H9 (cell line): ENCODE measurements around the gene PGBD5. TPM values are rescaled to one million over a fixed set of nuclear protein-coding genes. Genes with fewer than 3 reads are reported as not detected.
"Not testable (repeated sequence)": the region's sequence is repeated elsewhere in the genome, so short reads cannot be mapped to it uniquely, and the experiment has no call there.

Source experiments
- DNase-seq: peaks from one replicate; pipeline ENCODE4 v3.0.0-alpha.2; 2017
- H2AFZ ChIP-seq: one replicate; pipeline ENCODE4 v1.6.1; 2013; ENCODE audit warnings: mild to moderate bottlenecking, low read length, control low read depth, moderate library complexity
- H2AK5ac ChIP-seq: 2 replicates; pipeline ENCODE4 v1.6.1; 2013; ENCODE audit warnings: low read length, control low read depth, mixed read lengths; ENCODE audit not compliant: insufficient read length
- H2BK120ac ChIP-seq: one replicate; pipeline ENCODE4 v1.6.1; 2013; ENCODE audit warnings: low read depth, mild to moderate bottlenecking, low read length, control low read depth, inconsistent platforms; ENCODE audit not compliant: poor library complexity, severe bottlenecking
- H2BK12ac ChIP-seq: 2 replicates; pipeline ENCODE4 v1.6.1; 2013; ENCODE audit warnings: low read length, control low read depth, mixed read lengths, low read depth; ENCODE audit not compliant: insufficient read length
- H2BK15ac ChIP-seq: 2 replicates; pipeline ENCODE4 v1.6.1; 2013; ENCODE audit warnings: low read depth, low read length, control low read depth
- H2BK20ac ChIP-seq: one replicate; pipeline ENCODE4 v1.6.1; 2013; ENCODE audit warnings: low read depth, mild to moderate bottlenecking, low read length, control low read depth, inconsistent platforms; ENCODE audit not compliant: poor library complexity, severe bottlenecking
- H2BK5ac ChIP-seq: 2 replicates; pipeline ENCODE4 v1.6.1; 2013; ENCODE audit warnings: low read length, control low read depth, mixed read lengths; ENCODE audit not compliant: insufficient read length
- H3K14ac ChIP-seq: 2 replicates; pipeline ENCODE4 v1.6.1; 2013; ENCODE audit warnings: low read length, control low read depth; ENCODE audit not compliant: insufficient read depth
- H3K18ac ChIP-seq: 2 replicates; pipeline ENCODE4 v1.6.1; 2013; ENCODE audit warnings: low read depth, mild to moderate bottlenecking, mixed read lengths, low read length, control low read depth; ENCODE audit not compliant: insufficient read length
- H3K23ac ChIP-seq: 2 replicates; pipeline ENCODE4 v1.6.1; 2013; ENCODE audit warnings: low read length, control low read depth, mixed read lengths, low read depth; ENCODE audit not compliant: insufficient read length
- H3K23me2 ChIP-seq: 2 replicates; pipeline ENCODE4 v1.6.1; 2013; ENCODE audit warnings: low read depth, mild to moderate bottlenecking, mixed read lengths, low read length, control low read depth; ENCODE audit not compliant: insufficient read length, poor library complexity, severe bottlenecking
- H3K27ac ChIP-seq: 2 replicates; pipeline ENCODE4 v1.5.1; 2013; ENCODE audit warnings: low read length, control low read depth, mixed read lengths, low read depth; ENCODE audit not compliant: insufficient read length
- H3K27me3 ChIP-seq: 2 replicates; pipeline ENCODE4 v1.6.1; 2013; ENCODE audit warnings: low read length, control low read depth, inconsistent platforms; ENCODE audit not compliant: insufficient read depth
- H3K4ac ChIP-seq: 2 replicates; pipeline ENCODE4 v1.6.1; 2013; ENCODE audit warnings: low read depth, mild to moderate bottlenecking, control low read depth, inconsistent platforms, low read length, moderate library complexity
- H3K4me1 ChIP-seq: 2 replicates; pipeline ENCODE4 v1.6.1; 2013; ENCODE audit warnings: low read length, control low read depth, inconsistent platforms; ENCODE audit not compliant: insufficient read depth
- H3K4me2 ChIP-seq: 2 replicates; pipeline ENCODE4 v1.6.1; 2013; ENCODE audit warnings: low read length, control low read depth, mixed read lengths; ENCODE audit not compliant: insufficient read length, insufficient read depth
- H3K56ac ChIP-seq: 2 replicates; pipeline ENCODE4 v1.6.1; 2013; ENCODE audit warnings: low read depth, mild to moderate bottlenecking, mixed read lengths, low read length, control low read depth; ENCODE audit not compliant: insufficient read length
- H3K79me1 ChIP-seq: 2 replicates; pipeline ENCODE4 v1.6.1; 2013; ENCODE audit warnings: low read depth, mild to moderate bottlenecking, moderate library complexity, low read length, control low read depth, inconsistent platforms; ENCODE audit not compliant: insufficient read depth, poor library complexity, severe bottlenecking
- H3K79me2 ChIP-seq: 2 replicates; pipeline ENCODE4 v1.6.1; 2013; ENCODE audit warnings: low read length, control low read depth, inconsistent platforms; ENCODE audit not compliant: insufficient read depth
- H3K9ac ChIP-seq: 2 replicates; pipeline ENCODE4 v1.6.1; 2013; ENCODE audit warnings: low read length, control low read depth, mixed read lengths; ENCODE audit not compliant: insufficient read length; ENCODE audit errors: extremely low read depth
- H3K9me3 ChIP-seq: one replicate; pipeline ENCODE4 v1.6.1; 2013; ENCODE audit warnings: low read depth, low read length, inconsistent platforms; ENCODE audit not compliant: control insufficient read depth
- H3T11ph ChIP-seq: one replicate; pipeline ENCODE4 v1.6.1; 2013; ENCODE audit warnings: mild to moderate bottlenecking, low read length, control low read depth, inconsistent platforms
- H4K20me1 ChIP-seq: one replicate; pipeline ENCODE4 v1.6.1; 2013; ENCODE audit not compliant: control insufficient read depth, insufficient read length, insufficient read depth
- H4K5ac ChIP-seq: 2 replicates; pipeline ENCODE4 v1.6.1; 2013; ENCODE audit warnings: low read depth, mild to moderate bottlenecking, mixed read lengths, low read length, control low read depth; ENCODE audit not compliant: insufficient read length
- H4K8ac ChIP-seq: replicated peaks from 2 replicates; pipeline ENCODE4 v1.6.1; 2013; ENCODE audit warnings: low read length, control low read depth, mixed read lengths, low read depth; ENCODE audit not compliant: insufficient read length
- H4K91ac ChIP-seq: 2 replicates; pipeline ENCODE4 v1.6.1; 2013; ENCODE audit warnings: low read depth, mild to moderate bottlenecking, moderate library complexity, mixed read lengths, low read length, control low read depth; ENCODE audit not compliant: insufficient read length
- H3K27ac Mint-ChIP-seq, 3 experiments: 2 replicates in 2 of 3; 3 replicates in 1 of 3; pipeline ENCODE4 v1.8.0; 2020 to 2021; ENCODE audit warnings: mixed read lengths in 3 of 3, mild to moderate bottlenecking in 1 of 3, moderate library complexity in 1 of 3
- H3K27me3 Mint-ChIP-seq: 2 replicates; pipeline ENCODE4 v1.8.0; 2021; ENCODE audit warnings: low read depth, mild to moderate bottlenecking, moderate library complexity, mixed read lengths
- H3K36me3 Mint-ChIP-seq, 3 experiments: 2 replicates in 2 of 3; 3 replicates in 1 of 3; pipeline ENCODE4 v1.8.0; 2020 to 2021; ENCODE audit warnings: low read depth in 3 of 3, mixed read lengths in 3 of 3; ENCODE audit not compliant: insufficient read depth in 1 of 3
- H3K4me1 Mint-ChIP-seq, 2 experiments: 2 replicates each; pipeline ENCODE4 v1.8.0; 2020; ENCODE audit warnings: mixed read lengths in 2 of 2
- H3K4me3 Mint-ChIP-seq, 2 experiments: 2 replicates in 1 of 2; 3 replicates in 1 of 2; pipeline ENCODE4 v1.8.0; 2020 to 2021; ENCODE audit warnings: mild to moderate bottlenecking in 2 of 2, mixed read lengths in 2 of 2, moderate library complexity in 1 of 2
- H3K9me3 Mint-ChIP-seq, 2 experiments: 2 replicates in 1 of 2; 3 replicates in 1 of 2; pipeline ENCODE4 v1.8.0; 2020; ENCODE audit warnings: mild to moderate bottlenecking in 2 of 2, mixed read lengths in 2 of 2, moderate library complexity in 1 of 2
- WGBS: extraction: QIAGEN DNeasy Blood & Tissue Kit; methylation state at CpG from one replicate; pipeline ENCODE4 v1.1.7; 2013; ENCODE audit warnings: missing lambda C conversion rate, low lambda C conversion rate, mixed read lengths; ENCODE audit not compliant: insufficient read length; ENCODE audit errors: extremely low coverage; 5-methylcytosine and 5-hydroxymethylcytosine counted together
- total RNA-seq: library from RNA; stranded (reverse); gene quantifications from 2 replicates; pipeline ENCODE4 v1.2.1, GENCODE V29; 2021

The PGBD5 gene
- total RNA-seq, 1 experiment from 2014 or later: 19.1 TPM

DNA sequence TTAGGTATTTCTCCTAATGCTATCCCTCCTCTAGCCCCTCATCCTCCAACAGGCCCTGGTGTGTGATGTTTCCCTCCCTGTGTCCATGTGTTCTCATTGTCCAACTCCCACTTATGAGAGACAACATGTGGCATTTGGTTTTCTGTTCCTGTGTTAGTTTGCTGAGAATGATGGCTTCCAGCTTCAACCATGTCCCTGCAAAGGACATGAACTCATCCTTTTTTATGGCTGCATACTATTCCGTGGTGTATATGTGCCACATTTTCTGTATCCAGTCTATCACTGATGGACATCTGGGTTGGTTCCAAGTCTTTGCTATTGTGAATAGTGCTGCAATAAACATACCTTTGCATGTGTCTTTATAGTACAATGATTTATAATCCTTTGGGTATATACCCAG, 44.6 kb upstream of the PGBD5 start:
- H3K79me2 ChIP-seq, H2BK120ac ChIP-seq, H3K18ac ChIP-seq, H2BK20ac ChIP-seq, H3T11ph ChIP-seq, H3K23me2 ChIP-seq, H3K27me3 ChIP-seq, H3K23ac ChIP-seq, H3K79me1 ChIP-seq, H4K8ac ChIP-seq, H2BK12ac ChIP-seq, H3K4me3 Mint-ChIP-seq, DNase-seq, H2AK5ac ChIP-seq, H4K20me1 ChIP-seq, H3K4me1 ChIP-seq, H3K56ac ChIP-seq, H3K4me2 ChIP-seq, H2AFZ ChIP-seq, H3K9ac ChIP-seq, H3K27ac ChIP-seq, H4K91ac ChIP-seq, H3K4me1 Mint-ChIP-seq, H4K5ac ChIP-seq, H2BK5ac ChIP-seq, H3K9me3 ChIP-seq, H2BK15ac ChIP-seq, H3K27ac Mint-ChIP-seq, H3K4ac ChIP-seq, H3K14ac ChIP-seq: not testable (repeated sequence)
- WGBS: no CpG with 5 or more reads among the region's 1 CpG
- peaks cover 11% of the 10 kb centered on the region for H3K27me3 Mint-ChIP-seq
- peaks cover 30 to 34% of the 10 kb centered on the region in 2 experiments for H3K9me3 Mint-ChIP-seq
- H3K36me3 Mint-ChIP-seq: peaks cover 7 to 23% (median 15%) of the 10 kb centered on the region in 3 experiments; a peak in 6 of 7 replicates
